PFSK-1 (cell line): Measurements from ENCODE around the gene TNFAIP2.

Experiments used
- FOXP2 ChIP-seq: optimal IDR thresholded peaks from 2 replicates; pipeline ENCODE3; 2011; ENCODE audit warnings: borderline replicate concordance, control low read depth, inconsistent platforms; ENCODE audit not compliant: insufficient read depth; ENCODE audit errors: extremely low read length, extremely low read depth
- POLR2AphosphoS5 ChIP-seq: IDR thresholded peaks from 2 replicates; pipeline ENCODE4 v1.6.1; 2012; ENCODE audit warnings: low read depth, mild to moderate bottlenecking, control low read depth, low read length, moderate library complexity
- REST ChIP-seq, 2 experiments: IDR thresholded peaks; 2 replicates each; pipeline versions ENCODE4 v1.6.1 to v1.8.0; 2011 to 2012; ENCODE audit warnings: low read depth in 2 of 2, low read length in 2 of 2, control low read depth in 1 of 2, inconsistent platforms in 1 of 2, mild to moderate bottlenecking in 1 of 2, moderate library complexity in 1 of 2; ENCODE audit not compliant: insufficient read depth in 1 of 2
- SIN3A ChIP-seq: IDR thresholded peaks from 2 replicates; pipeline ENCODE4 v1.6.1; 2012; ENCODE audit warnings: mild to moderate bottlenecking, low read length, moderate library complexity, borderline replicate concordance; ENCODE audit not compliant: insufficient read depth
- TAF1 ChIP-seq: IDR thresholded peaks from 2 replicates; pipeline ENCODE4 v1.6.1; 2012; ENCODE audit warnings: low read length, control low read depth, borderline replicate concordance; ENCODE audit not compliant: insufficient read depth

TNFAIP2 gene

GRCh38 chr14:103118018-103118662 lies 5.1 kb upstream of the TNFAIP2 start:
- TF ChIP-seq FOXP2 (no peak), REST (IDR thresholded peaks at IDR 0.05; ENCODE audit: insufficient read depth in 1 of 2, low read depth in 2 of 2, low read length in 2 of 2) (no peak), TAF1 (no peak), POLR2AphosphoS5 (no peak), SIN3A (no peak)

DNA sequence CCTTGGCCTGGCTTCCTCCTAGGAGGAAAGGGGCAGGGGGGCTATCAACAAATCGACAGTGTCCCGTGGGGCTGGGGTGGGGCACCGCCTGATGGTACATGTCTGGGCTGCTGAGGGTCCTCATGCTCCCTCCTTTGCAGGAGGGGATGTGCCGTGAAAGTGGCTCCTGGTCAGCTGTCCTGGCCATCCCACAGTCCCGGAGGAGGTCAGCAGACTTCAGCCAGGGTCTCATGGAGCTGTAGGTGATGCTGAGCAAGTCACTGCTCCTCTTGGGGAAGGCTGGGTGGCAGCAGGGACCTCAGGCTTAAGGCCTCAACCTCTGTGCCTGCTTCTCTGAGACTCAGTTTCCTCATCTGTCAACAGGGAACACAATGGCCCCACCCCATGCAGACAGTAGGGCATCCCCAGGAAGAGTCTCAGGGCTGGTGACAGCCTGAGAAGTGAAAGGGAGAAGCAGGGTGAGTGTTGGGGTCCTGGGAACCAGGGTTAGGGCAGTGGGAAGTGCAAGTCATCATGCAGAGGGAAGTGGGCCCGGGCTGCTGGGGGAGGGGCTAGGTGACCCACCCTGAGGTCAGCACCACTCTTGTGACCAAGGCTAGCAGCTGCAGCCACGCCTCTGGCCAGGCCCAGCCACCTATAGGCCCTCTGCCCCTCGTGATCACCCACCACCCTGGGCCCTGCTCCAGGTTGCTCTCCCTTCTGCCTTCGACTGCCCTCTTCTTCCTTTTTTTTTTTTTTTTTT lies 4.4 kb upstream of the TNFAIP2 start:
- TF ChIP-seq REST (IDR thresholded peaks at IDR 0.05; ENCODE audit: insufficient read depth in 1 of 2, low read depth in 2 of 2, low read length in 2 of 2) (no peak), SIN3A (no peak), FOXP2 (no peak), TAF1 (no peak), POLR2AphosphoS5 (no peak)

DNA sequence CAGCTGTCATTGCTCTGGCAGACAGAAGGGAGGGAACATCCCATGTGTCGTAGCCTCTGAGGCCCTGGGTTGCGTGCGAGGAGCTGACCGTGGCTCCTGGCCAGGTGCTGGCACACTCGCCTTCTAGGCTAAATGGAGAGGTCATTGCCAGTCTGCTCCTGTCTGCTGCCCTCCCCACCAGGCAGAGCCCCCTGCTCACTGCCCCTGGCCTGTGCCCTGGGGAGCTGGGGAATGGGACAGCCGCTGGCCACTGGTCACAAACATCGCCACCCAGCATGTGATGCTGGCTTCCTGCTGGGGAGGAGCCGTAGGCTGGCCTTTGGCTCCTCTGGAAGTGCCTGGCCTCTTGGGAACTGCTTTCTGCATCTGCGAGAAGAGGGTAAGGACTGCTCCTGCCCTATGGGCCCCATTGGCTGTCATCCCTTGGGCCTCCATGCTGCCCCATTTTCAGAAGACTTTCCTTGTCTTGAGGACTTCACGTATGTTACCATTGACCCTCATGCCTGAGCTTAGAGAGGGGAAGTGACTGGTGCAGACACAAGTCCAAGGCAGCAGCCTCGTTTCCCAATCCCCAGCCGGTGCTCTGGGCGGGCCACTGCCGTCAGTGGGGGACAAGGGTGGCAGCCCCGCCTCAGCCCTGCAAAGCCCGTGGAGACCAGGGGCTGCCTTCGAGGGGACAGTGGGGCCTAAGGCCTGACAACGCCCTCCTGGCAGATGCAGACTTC lies 2.0 kb upstream of the TNFAIP2 start:
- TF ChIP-seq POLR2AphosphoS5: no peak
- no peak for TF ChIP-seq REST (IDR thresholded peaks at IDR 0.05; ENCODE audit: insufficient read depth in 1 of 2, low read depth in 2 of 2, low read length in 2 of 2)
- no peak for TF ChIP-seq FOXP2
- no peak for TF ChIP-seq SIN3A
- TF ChIP-seq TAF1: no peak

GRCh38 chr14:103121846-103122584 lies 1.2 kb upstream of the TNFAIP2 start:
- TF ChIP-seq TAF1: no peak
- no peak for TF ChIP-seq FOXP2
- no peak for TF ChIP-seq POLR2AphosphoS5
- TF ChIP-seq SIN3A: no peak

DNA sequence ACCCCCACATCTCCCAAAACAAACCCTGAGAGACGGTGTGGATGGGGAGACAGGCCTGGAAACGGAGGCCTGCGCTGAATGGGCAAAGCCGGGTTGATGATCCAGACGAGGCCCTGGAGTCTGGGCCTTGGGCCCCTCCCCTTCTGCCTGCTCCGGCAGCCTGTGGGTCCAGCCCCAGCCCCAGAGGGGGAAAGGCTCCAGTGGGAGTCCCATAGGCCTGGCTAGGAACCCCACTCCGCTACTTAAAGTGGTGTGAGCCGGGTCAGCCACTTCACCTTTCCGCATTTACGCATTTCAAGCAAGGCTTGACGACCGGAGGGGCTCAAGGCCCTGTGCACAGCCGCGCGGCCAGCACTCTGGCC lies 695 bp upstream of the TNFAIP2 start:
- no peak for TF ChIP-seq SIN3A
- no peak for TF ChIP-seq TAF1
- TF ChIP-seq POLR2AphosphoS5: no peak
- TF ChIP-seq REST (IDR thresholded peaks at IDR 0.05; ENCODE audit: insufficient read depth in 1 of 2, low read depth in 2 of 2, low read length in 2 of 2): no peak
- no peak for TF ChIP-seq FOXP2
